Fibroblast of lung (primary cell): ENCODE results near the gene INPP5A. TPM values are rescaled to one million over a fixed set of nuclear protein-coding genes. Genes with fewer than 3 reads are reported as not detected.

ENCODE experiments used
- DNase-seq, 2 donors: peaks; one replicate each; pipeline versions ENCODE4 v3.0.0 to v3.0.0-alpha.2; 2010; ENCODE audit warnings: low read depth in 2 of 2
- H2AFZ ChIP-seq: 2 replicates; pipeline ENCODE4 v1.5.1; 2012; ENCODE audit warnings: low read length, control low read depth, inconsistent platforms
- H3K27ac ChIP-seq: 2 replicates; pipeline ENCODE4 v1.5.1; 2011; ENCODE audit warnings: low read length, control low read depth; ENCODE audit not compliant: insufficient read depth
- H3K27me3 ChIP-seq: 2 replicates; pipeline ENCODE4 v1.5.1; 2011; ENCODE audit warnings: mild to moderate bottlenecking, low read length; ENCODE audit not compliant: control insufficient read depth, insufficient read depth
- H3K36me3 ChIP-seq: 2 replicates; pipeline ENCODE4 v1.5.1; 2011; ENCODE audit warnings: low read length; ENCODE audit not compliant: control insufficient read depth, insufficient read depth
- H3K4me1 ChIP-seq: 2 replicates; pipeline ENCODE4 v1.5.1; 2011; ENCODE audit warnings: low read length; ENCODE audit not compliant: control insufficient read depth, insufficient read depth; ENCODE audit errors: extremely low read depth
- H3K4me2 ChIP-seq: 2 replicates; pipeline ENCODE4 v1.5.1; 2011; ENCODE audit warnings: low read length, control low read depth; ENCODE audit not compliant: insufficient read depth; ENCODE audit errors: extremely low read depth
- H3K4me3 ChIP-seq, 4 experiments: fragments of 200-600 bp in 1 of 4; sonication (generic) in 1 of 4; replicated peaks in 1 of 4; 2 replicates each; pipeline ENCODE4 v1.5.1; 2011 to 2016; ENCODE audit warnings: low read length in 4 of 4, low read depth in 3 of 4, mild to moderate bottlenecking in 3 of 4, control low read depth in 2 of 4, inconsistent platforms in 1 of 4, mixed read lengths in 1 of 4; ENCODE audit not compliant: insufficient read depth in 1 of 4; ENCODE audit errors: control extremely low read depth in 1 of 4
- H3K79me2 ChIP-seq: 2 replicates; pipeline ENCODE4 v1.5.1; 2012; ENCODE audit warnings: mild to moderate bottlenecking, low read length, inconsistent platforms; ENCODE audit not compliant: control insufficient read depth, insufficient read depth
- H3K9ac ChIP-seq: 2 replicates; pipeline ENCODE4 v1.5.1; 2011; ENCODE audit warnings: mild to moderate bottlenecking, low read length, control low read depth; ENCODE audit not compliant: insufficient read depth
- H3K9me3 ChIP-seq: 2 replicates; pipeline ENCODE4 v1.5.1; 2012; ENCODE audit warnings: low read depth, low read length; ENCODE audit not compliant: control insufficient read depth, insufficient read depth
- H4K20me1 ChIP-seq: 2 replicates; pipeline ENCODE4 v1.5.1; 2011; ENCODE audit warnings: low read length; ENCODE audit not compliant: control insufficient read depth, insufficient read depth; ENCODE audit errors: extremely low read depth
- CTCF ChIP-seq, 2 donors: IDR thresholded peaks in 1 of 2; conservative IDR thresholded peaks in 1 of 2; 1 replicate in 1 of 2; 2 replicates in 1 of 2; pipeline ENCODE4 v1.5.1; 2011 to 2012; ENCODE audit warnings: low read length in 2 of 2, control low read depth in 1 of 2, inconsistent platforms in 1 of 2, low read depth in 1 of 2, mild to moderate bottlenecking in 1 of 2
- EZH2 ChIP-seq: IDR thresholded peaks from 2 replicates; pipeline ENCODE4 v1.5.1; 2012; ENCODE audit warnings: low read length, control low read depth, mild to moderate bottlenecking; ENCODE audit errors: missing control alignments
- polyA plus RNA-seq, 2 donors: library from polyadenylated mRNA; depleted of rRNA in 1 of 2; stranded (reverse) in 1 of 2; unstranded in 1 of 2; fragments of >200 nt; gene quantifications; 2 replicates each; pipeline ENCODE4 v1.2.1, GENCODE V29; 2011 to 2012; ENCODE audit warnings: missing spikeins in 1 of 2
- total RNA-seq: library from RNA; depleted of rRNA; stranded (reverse); fragments of >200 nt; gene quantifications from 2 replicates; pipeline ENCODE4 v1.2.1, GENCODE V29; 2014

INPP5A gene
- total and polyA plus RNA-seq, 2 donors (not counting 1 experiment from before 2014, with no cell fraction given) = 24.6 to 39.9 TPM

- H2AFZ ChIP-seq = no peak overlapping the region
- no peak overlapping the region for H3K27ac ChIP-seq
- no peaks in the 10 kb centered on the region for H3K79me2 ChIP-seq
- H3K4me1 ChIP-seq = no peaks in the 10 kb centered on the region
- H3K9me3 ChIP-seq = no peaks in the 10 kb centered on the region
- H3K4me2 ChIP-seq = no peak overlapping the region
- DNase-seq = no peak
- H4K20me1 ChIP-seq = no peaks in the 10 kb centered on the region
- no peak overlapping the region for H3K4me3 ChIP-seq
- H3K9ac ChIP-seq = no peak overlapping the region
- H3K27me3 ChIP-seq = no peaks in the 10 kb centered on the region
- TF ChIP-seq EZH2 (no peak), CTCF (conservative IDR thresholded peaks at IDR 0.05 in 1 of 2, IDR thresholded peaks at IDR 0.05 in 1 of 2; ENCODE audit: low read depth in 1 of 2, low read length in 2 of 2) (no peak)
- no peaks in the 10 kb centered on the region for H3K36me3 ChIP-seq
Measured at GRCh38 chr10:132806110-132806509, 268.5 kb downstream of the INPP5A start.

DNA sequence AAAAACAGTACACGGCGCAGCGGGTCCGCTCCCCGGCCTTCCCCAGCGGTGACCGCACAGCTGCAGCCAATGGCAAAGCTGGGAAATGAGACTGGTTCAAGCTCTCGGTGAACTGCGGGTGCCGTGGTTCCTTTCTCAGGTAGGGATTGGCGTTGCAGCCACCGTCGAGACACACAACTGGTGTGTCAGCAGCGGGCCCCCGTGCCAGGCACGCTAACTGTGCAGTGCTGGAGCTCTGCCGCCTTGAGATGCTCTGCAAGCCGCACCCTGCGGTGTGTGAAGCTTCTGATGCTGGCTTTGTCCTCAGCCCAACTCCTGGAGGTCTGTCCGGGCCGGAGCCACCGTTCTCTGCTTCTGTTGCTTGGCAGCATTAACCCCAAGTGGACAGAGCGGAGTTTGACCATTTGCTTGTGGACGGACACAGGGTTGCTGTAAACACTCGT is 269.0 kb downstream of the INPP5A start:
- no peaks in the 10 kb centered on the region for H4K20me1 ChIP-seq
- TF ChIP-seq EZH2 = no peak
- no peak overlapping the region for H3K27ac ChIP-seq
- H3K4me3 ChIP-seq = no peak overlapping the region
- no peaks in the 10 kb centered on the region for H3K9me3 ChIP-seq
- H3K4me1 ChIP-seq = no peaks in the 10 kb centered on the region
- no peak for DNase-seq
- H3K9ac ChIP-seq = no peak overlapping the region
- H3K36me3 ChIP-seq = no peaks in the 10 kb centered on the region
- H2AFZ ChIP-seq = no peak overlapping the region
- H3K4me2 ChIP-seq = no peak overlapping the region
- no peaks in the 10 kb centered on the region for H3K79me2 ChIP-seq
- H3K27me3 ChIP-seq = no peaks in the 10 kb centered on the region

- Histone ChIP-seq H3K4me2 (no peak overlapping the region), H3K79me2 (no peaks in the 10 kb centered on the region), H3K36me3 (no peaks in the 10 kb centered on the region), H3K9me3 (no peaks in the 10 kb centered on the region), H3K27ac (no peak overlapping the region), H2AFZ (no peak overlapping the region), H4K20me1 (no peaks in the 10 kb centered on the region), H3K27me3 (no peaks in the 10 kb centered on the region), H3K9ac (no peak overlapping the region), H3K4me3 (no peak overlapping the region), H3K4me1 (no peaks in the 10 kb centered on the region)
- no peak for TF ChIP-seq EZH2
- no peak for TF ChIP-seq CTCF (conservative IDR thresholded peaks at IDR 0.05 in 1 of 2, IDR thresholded peaks at IDR 0.05 in 1 of 2; ENCODE audit: low read depth in 1 of 2, low read length in 2 of 2)
- no peak for DNase-seq
Measured at GRCh38 chr10:132807621-132808049, 270.0 kb downstream of the INPP5A start.
